AG09319 (cell line): ENCODE data around the gene MS4A13.
"Not testable (repeated sequence)": the region's sequence is repeated elsewhere in the genome, so short reads cannot be mapped to it uniquely, and the experiment has no call there.

Experiments used
- DNase-seq: peaks from one replicate; pipeline ENCODE4 v3.0.0-alpha.2; 2010; ENCODE audit warnings: low read depth; ENCODE audit errors: extremely low read depth
- CTCF ChIP-seq: IDR thresholded peaks from 2 replicates; pipeline ENCODE4 v1.5.1; 2011; ENCODE audit warnings: low read depth, mild to moderate bottlenecking, inconsistent platforms, low read length, moderate library complexity

The MS4A13 gene

DNA sequence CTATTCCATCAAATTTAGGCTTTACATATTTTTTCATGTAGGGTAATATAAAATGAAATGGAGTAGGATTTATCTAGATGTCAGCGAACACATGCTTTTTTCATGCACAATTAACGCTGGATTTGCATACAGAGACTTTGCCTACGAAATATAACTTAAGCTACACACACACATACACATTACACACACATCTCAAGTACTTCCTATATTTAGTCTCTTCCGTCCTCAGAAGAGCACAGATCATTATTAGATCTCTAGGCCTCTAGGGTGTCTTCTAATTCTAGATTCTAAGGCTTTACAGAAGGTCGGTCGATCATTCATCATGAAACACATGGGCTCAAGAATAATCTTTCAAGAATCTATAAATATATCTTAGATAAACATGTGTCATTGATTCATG, 3.8 kb upstream of the MS4A13 start:
- no peak for TF ChIP-seq CTCF
- no peak for DNase-seq

GRCh38 chr11:60512651-60513225, 2.5 kb upstream of the MS4A13 start:
- TF ChIP-seq CTCF = no peak
- no peak for DNase-seq

GRCh38 chr11:60513496-60514460, 1.4 kb upstream of the MS4A13 start:
- no peak for DNase-seq
- no peak for TF ChIP-seq CTCF

GRCh38 chr11:60528465-60528864, 13.3 kb downstream of the MS4A13 start:
- no peak for DNase-seq
- TF ChIP-seq CTCF = no peak

- no peak for TF ChIP-seq CTCF
Measured at GRCh38 chr11:60528934-60529333, 13.7 kb downstream of the MS4A13 start.

DNA sequence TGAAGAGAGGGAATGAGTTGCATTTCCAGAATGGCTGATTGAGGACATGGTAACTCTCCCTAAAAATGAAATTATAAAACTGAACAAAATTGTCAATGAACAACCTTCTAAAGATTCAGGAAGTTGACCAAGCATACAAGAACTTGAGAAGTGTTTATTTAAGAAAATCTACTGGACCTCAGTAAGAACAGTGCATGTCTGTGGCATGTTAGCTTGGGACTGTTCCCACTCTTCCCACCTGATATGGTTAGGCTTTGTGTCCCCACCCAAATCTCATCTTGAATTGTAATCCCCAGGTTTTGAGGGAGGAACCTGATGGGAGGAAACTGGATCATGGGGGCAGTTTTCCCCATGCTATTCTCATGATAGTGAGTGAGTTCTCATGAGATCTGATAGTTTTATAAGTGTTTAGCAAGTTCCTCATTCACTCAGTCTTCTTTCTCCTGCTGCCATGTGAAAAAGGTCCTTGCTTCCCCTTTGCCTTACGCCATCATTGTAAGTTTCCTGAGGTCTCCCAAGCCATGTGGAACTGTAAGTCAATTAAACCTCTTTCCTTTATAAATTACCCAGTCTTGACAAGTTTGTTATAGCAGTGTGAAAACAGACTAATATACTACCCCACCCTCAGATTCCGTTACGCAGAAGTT, 15.4 kb downstream of the MS4A13 start:
- DNase-seq = no peak
- no peak for TF ChIP-seq CTCF

More at GRCh38 chr11:60528934-60529333, 13.7 kb downstream of the MS4A13 start:
- DNase-seq = no peak

GRCh38 chr11:60532383-60532782, 17.2 kb downstream of the MS4A13 start:
- not testable (repeated sequence) for DNase-seq

DNA sequence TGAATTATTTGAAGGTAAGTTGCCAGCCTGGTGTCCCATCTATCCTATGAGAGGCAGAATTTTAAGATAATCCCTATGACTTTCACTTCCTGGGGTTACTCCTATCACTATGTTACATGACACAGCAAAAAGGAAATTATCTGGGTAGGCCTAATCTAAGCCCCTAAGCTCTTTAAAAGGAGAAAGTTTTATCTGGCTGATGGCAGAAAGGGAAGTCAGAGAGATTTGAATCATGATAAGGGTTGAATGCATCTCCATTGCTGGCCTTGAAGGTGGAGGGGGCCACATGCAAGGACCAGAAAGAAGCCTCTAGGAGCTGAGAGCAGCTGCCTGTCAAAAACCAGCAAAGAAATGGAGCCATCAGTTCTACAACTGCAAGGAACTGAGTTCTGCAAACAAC, 23.4 kb downstream of the MS4A13 start:
- not testable (repeated sequence) for DNase-seq
